Fibroblast of the aortic adventitia (primary cell): ENCODE data around the gene DCST2. TPM values are rescaled to one million over a fixed set of nuclear protein-coding genes. Genes with fewer than 3 reads are reported as not detected.

Experiments used
- DNase-seq: peaks from one replicate; pipeline ENCODE4 v3.0.0-alpha.2; 2010; ENCODE audit warnings: low read depth
- H3K4me3 ChIP-seq: 2 replicates; pipeline ENCODE4 v1.5.1; 2011; ENCODE audit warnings: low read depth, mild to moderate bottlenecking, control low read depth, low read length, moderate library complexity
- CTCF ChIP-seq: IDR thresholded peaks from 2 replicates; pipeline ENCODE4 v1.5.1; 2011; ENCODE audit warnings: mild to moderate bottlenecking, low read length, control low read depth, inconsistent platforms; ENCODE audit not compliant: insufficient read depth
- total RNA-seq: library from RNA; depleted of rRNA; stranded (reverse); fragments of >200 nt; gene quantifications from 2 replicates; pipeline ENCODE4 v1.2.3, GENCODE V29; 2012; ENCODE audit warnings: low replicate concordance

DCST2 gene
- total RNA-seq, 1 donor, result 0.09 TPM

DNA sequence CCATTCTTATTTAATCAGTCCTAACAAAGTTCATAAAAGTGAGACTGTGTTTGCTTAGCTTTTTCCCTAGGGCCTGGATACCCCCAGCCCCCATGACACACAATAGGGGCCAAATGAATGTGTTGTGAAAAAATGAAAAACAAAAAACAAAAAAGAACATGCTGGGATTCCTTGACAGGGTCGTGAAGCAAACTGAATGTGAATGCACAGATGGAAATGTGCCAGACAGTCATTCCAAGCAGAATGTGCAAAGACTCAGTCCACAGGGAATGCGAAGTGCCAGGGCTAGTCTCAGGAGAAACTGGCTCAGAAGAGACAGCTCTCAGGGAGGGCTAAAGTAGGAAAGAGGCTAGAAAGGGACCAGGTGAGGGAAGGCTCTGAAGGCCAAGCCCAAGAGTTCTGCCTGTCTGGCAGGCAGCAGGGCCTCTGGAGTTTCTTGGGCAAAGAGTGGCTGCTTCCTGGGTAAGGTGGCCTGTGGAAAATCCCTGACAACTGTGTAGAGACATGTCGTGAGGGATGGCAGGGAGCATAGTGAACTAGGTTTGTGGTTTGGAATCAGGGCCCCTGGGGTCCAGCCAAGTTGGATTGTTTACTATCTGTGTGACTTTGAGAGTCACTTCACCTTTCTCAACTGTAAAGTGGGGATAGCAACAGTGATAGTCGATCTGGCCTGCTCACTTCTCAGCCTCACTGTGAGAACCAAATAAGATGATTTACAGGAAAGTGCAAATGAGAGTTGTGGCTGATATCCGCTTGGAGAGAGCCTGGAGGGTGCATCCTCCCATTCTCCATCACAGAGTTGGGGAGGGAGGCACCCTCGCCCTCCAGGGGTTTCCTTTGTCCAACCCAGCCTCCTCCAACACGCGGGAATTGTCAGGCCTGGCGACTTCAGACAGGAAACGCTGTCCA, 16.3 kb upstream of the DCST2 start:
- H3K4me3 ChIP-seq, result peak overlapping the region; percentile 81
- TF ChIP-seq CTCF, result no peak
- DNase-seq, result peak; percentile 35

GRCh38 chr1:155048449-155049334, 15.1 kb upstream of the DCST2 start:
- TF ChIP-seq CTCF, result no peak
- no peak overlapping the region for H3K4me3 ChIP-seq
- DNase-seq, result no peak

- DNase-seq, result peak; percentile 84
- no peak overlapping the region for H3K4me3 ChIP-seq
- peak; percentile 84 for TF ChIP-seq CTCF
Observed at GRCh38 chr1:155044812-155045657, 11.5 kb upstream of the DCST2 start.

DNA sequence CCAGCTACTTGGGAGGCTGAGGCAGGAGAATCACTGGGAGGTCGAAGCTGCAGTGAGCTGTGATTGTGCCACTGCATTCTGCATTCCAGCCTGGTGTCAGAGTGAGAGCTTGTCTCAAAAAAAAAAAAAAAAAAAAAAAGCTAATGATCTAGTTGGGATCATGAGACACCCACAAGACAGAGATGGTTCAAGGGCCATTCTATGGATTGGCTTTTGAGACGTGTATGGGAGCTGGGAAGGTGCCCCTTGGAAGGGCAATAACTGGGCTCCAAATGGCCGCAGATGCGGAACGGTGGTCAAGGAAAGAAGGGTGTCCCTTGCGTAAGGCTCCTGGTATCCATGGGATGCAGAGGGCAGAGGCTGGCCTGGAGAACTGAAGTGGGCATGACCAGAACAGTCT, 10.8 kb upstream of the DCST2 start:
- no peak overlapping the region for H3K4me3 ChIP-seq
- no peak for TF ChIP-seq CTCF
- no peak for DNase-seq

DNA sequence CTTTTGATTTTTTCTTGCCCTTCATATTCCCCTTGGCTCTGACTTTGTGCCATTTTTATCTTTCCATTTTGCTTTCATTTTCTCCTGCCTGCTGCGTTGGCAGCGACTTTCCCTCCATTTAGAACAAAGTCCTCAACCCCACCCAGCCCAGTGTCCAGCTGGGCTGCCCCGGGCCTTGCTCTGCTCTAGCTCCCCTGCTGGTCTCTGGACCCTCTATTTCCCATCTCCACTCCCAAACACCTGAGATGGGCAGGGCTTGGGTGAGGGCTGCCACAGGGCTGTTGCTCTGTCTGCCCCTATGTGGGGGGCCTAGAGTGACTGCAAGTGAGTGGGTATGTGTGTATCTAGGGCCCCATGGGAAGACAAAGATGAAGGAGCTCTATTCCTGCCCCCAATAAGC, 10.2 kb upstream of the DCST2 start:
- no peak for DNase-seq
- no peak overlapping the region for H3K4me3 ChIP-seq
- no peak for TF ChIP-seq CTCF

DNA sequence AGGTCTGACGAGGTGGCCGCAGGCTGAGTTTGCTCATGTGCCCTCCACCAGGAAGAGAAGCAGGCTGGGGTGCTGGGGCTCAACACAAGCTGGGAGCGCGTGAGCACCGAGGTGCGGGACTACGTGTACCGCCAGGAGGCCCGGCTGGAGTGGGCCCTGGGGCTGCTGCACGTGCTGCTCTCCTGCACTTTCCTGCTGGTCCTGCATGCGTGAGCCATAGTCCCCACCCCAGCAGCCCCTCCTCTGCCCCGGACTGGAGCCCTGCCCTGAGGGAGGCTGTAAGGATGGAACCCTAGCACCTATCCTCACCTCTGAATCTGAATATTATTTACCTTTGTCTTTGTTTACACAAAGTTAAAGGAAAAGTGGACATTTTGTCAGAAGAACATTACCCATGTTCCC, 9.7 kb upstream of the DCST2 start:
- H3K4me3 ChIP-seq, result no peak overlapping the region
- TF ChIP-seq CTCF, result no peak
- no peak for DNase-seq
